Measurements from ENCODE around the gene ROBO1.

DNA sequence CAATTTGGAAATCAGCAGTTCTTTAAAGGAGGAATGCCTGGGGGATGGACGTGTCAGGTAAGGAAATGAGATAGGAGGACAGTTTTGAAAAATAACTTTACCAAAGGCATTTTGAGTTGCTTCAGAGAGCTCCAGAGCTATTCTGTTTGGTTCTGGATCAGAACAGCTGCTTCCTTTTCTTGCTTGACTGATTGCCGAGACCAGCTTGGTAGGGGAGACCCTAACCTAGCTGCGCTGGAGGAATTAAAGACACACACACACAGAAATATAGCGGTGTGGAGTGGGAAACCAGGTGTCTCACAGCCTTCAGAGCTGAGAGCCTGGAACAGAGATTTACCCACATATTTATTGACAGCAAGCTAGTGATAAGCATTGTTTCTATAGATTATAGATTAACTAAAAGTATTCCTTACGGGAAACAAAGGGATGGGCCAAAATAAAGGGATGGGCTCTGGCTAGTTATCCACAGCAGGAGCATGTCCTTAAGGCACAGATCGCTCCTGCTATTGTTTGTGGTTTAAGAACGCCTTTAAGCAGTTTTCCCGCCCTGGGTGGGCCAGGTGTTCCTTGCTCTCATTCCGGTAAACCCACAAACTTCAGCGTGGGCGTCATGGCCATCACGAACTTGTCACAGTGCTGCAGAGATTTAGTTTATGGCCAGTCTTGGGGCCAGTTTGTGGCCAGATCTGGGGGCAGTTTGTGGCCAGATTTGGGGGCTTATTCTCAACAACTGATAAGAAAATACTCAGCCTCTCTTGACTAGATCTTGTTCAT is 556.0 kb downstream of the ROBO1 start:
- TF ChIP-seq POLR2AphosphoS5 (IDR thresholded peaks at IDR 0.05; ENCODE audit: low read depth, low read length) (no peak), CTCF (IDR thresholded peaks at IDR 0.05; ENCODE audit: control extremely low read depth in 1 of 3, insufficient read depth in 1 of 3, low read depth in 1 of 3, low read length in 3 of 3) (no peak), POLR2A (IDR thresholded peaks at IDR 0.05; ENCODE audit: control extremely low read depth in 1 of 2, low read depth in 2 of 2, low read length in 2 of 2) (no peak), CBX5 (IDR thresholded peaks at IDR 0.05; ENCODE audit: low read depth, low read length) (no peak), EP300 (IDR thresholded peaks at IDR 0.05; ENCODE audit: borderline replicate concordance in 1 of 2, low read depth in 2 of 2, low read length in 2 of 2) (no peak), EZH2 (IDR thresholded peaks at IDR 0.05; ENCODE audit: low read depth, low read length, severe bottlenecking) (no peak), BCL11A (IDR thresholded peaks at IDR 0.05; ENCODE audit: low read depth in 2 of 2, low read length in 2 of 2) (no peak), PHF8 (conservative IDR thresholded peaks at IDR 0.05; ENCODE audit: low read depth, low read length) (no peak), KDM5A (IDR thresholded peaks at IDR 0.05; ENCODE audit: low read length) (no peak)
